H7 (cell line): ENCODE results near the gene SRGAP2C. TPM values are rescaled to one million over a fixed set of nuclear protein-coding genes. Genes with fewer than 3 reads are reported as not detected.

ENCODE experiments used
- total RNA-seq: library from RNA; depleted of rRNA; stranded (reverse); fragments of >200 nt; shearing (Covaris generic); gene quantifications from 2 replicates; pipeline ENCODE4 v1.2.3, GENCODE V29; 2014; rRNA removed

Gene SRGAP2C
- total RNA-seq, 1 experiment from 2014 or later, result 36.7 TPM

Other genes with a start within 250 kb of the SRGAP2C start
- gene FAM72B, start 635 bp upstream of the SRGAP2C start, total RNA-seq, result 20.6 and 32.4 TPM in 2 replicates